HL-60/S4 treated with phorbol 12-myristate 13-acetate at 8.2 ng/mL for 4 days and 3 days (cell line): ENCODE data around the gene LILRB4.
"Not testable (repeated sequence)": the region's sequence is repeated elsewhere in the genome, so short reads cannot be mapped to it uniquely, and the experiment has no call there.

ENCODE experiments used
- in situ Hi-C: fragments of 300-500 bp; cut with MboI; formaldehyde crosslinking; loops from 2 replicates; pipeline ENCODE4 v1.15.0; 2022; ENCODE audit warnings: low sequenced_read_pairs

The LILRB4 gene

GRCh38 chr19:54684527-54684926 lies 21.7 kb downstream of the LILRB4 start:
- in situ Hi-C loops, result no loop called here

GRCh38 chr19:54691582-54692297 lies 29.0 kb downstream of the LILRB4 start:
- in situ Hi-C loops, result no loop called here

- in situ Hi-C loops, result no loop called here
These were observed 29.5 kb downstream of the LILRB4 start for GRCh38 chr19:54692298-54692615.

GRCh38 chr19:54694648-54695047 lies 31.9 kb downstream of the LILRB4 start:
- in situ Hi-C loops, result no loop called here

- in situ Hi-C loops, result no loop called here
These were observed 33.3 kb downstream of the LILRB4 start for GRCh38 chr19:54696117-54696548.

GRCh38 chr19:54696766-54697165 lies 34.0 kb downstream of the LILRB4 start:
- in situ Hi-C loops, result no loop called here

- in situ Hi-C loops, result not testable (repeated sequence)
These were observed 34.9 kb downstream of the LILRB4 start for GRCh38 chr19:54697716-54698115.

- in situ Hi-C loops, result no loop called here
These were observed 42.1 kb downstream of the LILRB4 start for GRCh38 chr19:54704928-54705327.

- in situ Hi-C loops, result no loop called here
These were observed 45.2 kb downstream of the LILRB4 start for GRCh38 chr19:54707962-54708361.

GRCh38 chr19:54708781-54709180 lies 46.0 kb downstream of the LILRB4 start:
- in situ Hi-C loops, result no loop called here

GRCh38 chr19:54709212-54709948 lies 46.6 kb downstream of the LILRB4 start:
- in situ Hi-C loops, result no loop called here

GRCh38 chr19:54709956-54710355 lies 47.2 kb downstream of the LILRB4 start:
- in situ Hi-C loops, result not testable (repeated sequence)
